Measurements from ENCODE around the gene BANF1. TPM values are rescaled to one million over a fixed set of nuclear protein-coding genes. Genes with fewer than 3 reads are reported as not detected.

BANF1 gene
- total RNA-seq, 2 experiments from 2014 or later: 264 to 280 TPM

DNA sequence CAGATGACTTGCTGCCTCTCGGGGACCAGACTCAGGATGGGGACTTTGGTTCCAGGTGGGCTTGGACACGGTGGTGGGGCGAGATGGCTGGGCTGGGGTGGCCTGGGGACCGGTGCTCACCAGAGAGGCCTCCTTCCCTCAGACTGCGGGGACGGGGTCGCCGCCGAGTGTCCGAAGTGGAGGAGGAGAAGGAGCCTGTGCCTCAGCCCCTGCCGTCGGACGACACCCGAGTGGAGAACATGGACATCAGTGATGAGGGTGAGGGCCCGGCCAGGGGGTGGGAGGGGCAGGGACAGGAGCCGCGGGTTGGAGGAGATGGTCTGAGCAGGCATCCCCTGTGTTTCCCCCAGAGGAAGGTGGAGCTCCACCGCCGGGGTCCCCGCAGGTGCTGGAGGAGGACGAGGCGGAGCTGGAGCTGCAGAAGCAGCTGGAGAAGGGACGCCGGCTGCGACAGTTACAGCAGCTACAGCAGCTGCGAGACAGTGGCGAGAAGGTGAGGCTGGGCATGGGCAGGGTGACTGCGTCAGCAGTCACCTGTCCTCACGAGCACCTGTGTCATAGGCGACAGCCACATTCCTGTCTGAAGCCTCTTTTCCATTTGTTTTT is 34.9 kb upstream of the BANF1 start:
- peaks cover 55% of the 10 kb centered on the region for H3K36me3 Mint-ChIP-seq
- intact Hi-C loops (cut with micrococcal nuclease): no loop called here
- no peak overlapping the region for H3K4me3 Mint-ChIP-seq
- ChIA-PET CTCF (interaction anchor here (0.9 to 2.0 kb wide), 3 partner anchors 55 to 108 kb away, joined by 3 to 7 read pairs (median 3); no protein-coding TSS in a partner anchor), POLR2A (no interaction called here)
- peaks cover 27% of the 10 kb centered on the region for H3K4me1 Mint-ChIP-seq (ENCODE audit: low read depth)
- H3K9me3 Mint-ChIP-seq: no peaks in the 10 kb centered on the region
- no peak for DNase-seq
- H3K27me3 Mint-ChIP-seq: no peaks in the 10 kb centered on the region
- H3K27ac Mint-ChIP-seq: no peak overlapping the region

DNA sequence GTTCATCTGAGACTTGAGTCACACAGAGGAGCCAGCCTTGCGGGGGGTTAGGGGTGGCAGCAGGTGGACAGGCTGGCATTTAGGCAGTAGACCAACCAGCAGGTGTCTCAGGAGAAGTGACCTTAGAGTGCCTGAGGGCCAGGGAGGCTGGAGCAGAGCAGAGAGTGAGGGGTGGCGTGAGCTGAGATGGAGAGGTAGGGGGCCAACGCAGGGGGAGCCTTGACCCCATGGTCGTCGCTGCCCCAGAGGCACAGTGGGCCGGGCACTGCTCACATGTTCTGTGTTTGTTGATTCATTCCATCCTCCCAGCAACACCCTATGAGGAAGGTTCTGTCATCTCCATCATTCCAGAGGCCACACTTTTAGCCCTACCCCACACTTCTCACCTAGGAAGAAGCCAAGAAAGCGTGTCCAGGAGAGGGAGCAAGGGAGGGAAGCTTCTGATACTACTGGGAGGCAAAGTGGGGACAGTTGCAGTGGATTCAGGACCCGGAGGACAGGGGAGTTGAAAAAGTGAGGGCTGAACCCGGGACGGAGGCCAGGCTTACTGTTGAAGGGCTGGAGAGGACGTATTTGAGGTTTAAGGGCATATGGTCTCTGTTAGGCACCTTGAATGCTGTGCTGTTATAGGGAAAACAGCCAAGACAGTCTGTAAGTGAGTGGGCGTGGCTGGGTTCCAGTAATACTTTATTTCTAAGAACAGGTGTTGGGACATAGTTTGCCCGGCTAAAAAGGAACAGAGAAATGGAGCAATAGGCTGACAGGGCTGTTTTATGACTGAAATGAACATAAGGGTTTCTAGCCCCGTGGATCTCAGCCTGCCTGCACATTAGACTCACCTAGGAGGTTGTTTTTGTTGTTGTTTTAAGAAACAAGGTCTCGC is 33.5 kb upstream of the BANF1 start:
- Mint-ChIP-seq H3K9me3 (no peaks in the 10 kb centered on the region), H3K27ac (peak overlapping the region; percentile 31), H3K4me3 (no peak overlapping the region), H3K27me3 (no peaks in the 10 kb centered on the region), H3K4me1 (ENCODE audit: low read depth) (peaks cover 13% of the 10 kb centered on the region), H3K36me3 (peaks cover 56% of the 10 kb centered on the region)
- ChIA-PET POLR2A (no interaction called here), CTCF (interaction anchor here (0.7 to 2.7 kb wide), 3 partner anchors 84 to 1179 kb away, joined by 3 to 10 read pairs (median 7); no protein-coding TSS in a partner anchor)
- intact Hi-C loops (cut with micrococcal nuclease): no loop called here
- no peak for DNase-seq

DNA sequence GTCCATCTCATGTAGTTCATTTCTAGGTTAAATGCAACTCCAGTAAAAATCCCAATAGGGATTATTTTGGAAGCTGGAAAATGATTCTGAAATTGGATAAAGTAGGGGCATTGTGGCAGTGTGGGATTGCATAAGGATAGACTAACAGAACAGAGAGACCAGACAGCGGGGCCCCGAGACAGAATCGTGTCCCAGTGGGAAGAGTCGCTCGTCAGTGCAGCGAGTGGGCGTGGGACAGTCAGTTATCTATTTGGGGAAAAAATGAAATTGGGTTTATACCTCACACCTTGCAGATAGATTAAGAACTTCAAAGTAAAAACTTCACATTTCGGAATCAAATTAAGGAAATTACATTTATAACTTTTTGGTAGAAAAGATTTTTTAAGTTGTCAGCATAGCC is 30.2 kb upstream of the BANF1 start:
- H3K4me1 Mint-ChIP-seq (ENCODE audit: low read depth): peaks cover 9% of the 10 kb centered on the region
- peak overlapping the region; percentile 49 for H3K27ac Mint-ChIP-seq
- peaks cover 41% of the 10 kb centered on the region for H3K36me3 Mint-ChIP-seq
- POLR2A ChIA-PET: interaction anchor here (2.1 kb wide), 1 partner anchor 10 kb away, joined by 6 read pairs; the partner anchor contains the start of gene SART1
- no peak for DNase-seq
- H3K27me3 Mint-ChIP-seq: no peaks in the 10 kb centered on the region
- CTCF ChIA-PET: interaction anchor here (0.7 to 1.6 kb wide), 2 partner anchors 16 to 261 kb away, joined by 3 to 4 read pairs; partner anchors contain the start of gene KAT5
- H3K9me3 Mint-ChIP-seq: no peaks in the 10 kb centered on the region
- intact Hi-C loops (cut with micrococcal nuclease): no loop called here
- no peak overlapping the region for H3K4me3 Mint-ChIP-seq

DNA sequence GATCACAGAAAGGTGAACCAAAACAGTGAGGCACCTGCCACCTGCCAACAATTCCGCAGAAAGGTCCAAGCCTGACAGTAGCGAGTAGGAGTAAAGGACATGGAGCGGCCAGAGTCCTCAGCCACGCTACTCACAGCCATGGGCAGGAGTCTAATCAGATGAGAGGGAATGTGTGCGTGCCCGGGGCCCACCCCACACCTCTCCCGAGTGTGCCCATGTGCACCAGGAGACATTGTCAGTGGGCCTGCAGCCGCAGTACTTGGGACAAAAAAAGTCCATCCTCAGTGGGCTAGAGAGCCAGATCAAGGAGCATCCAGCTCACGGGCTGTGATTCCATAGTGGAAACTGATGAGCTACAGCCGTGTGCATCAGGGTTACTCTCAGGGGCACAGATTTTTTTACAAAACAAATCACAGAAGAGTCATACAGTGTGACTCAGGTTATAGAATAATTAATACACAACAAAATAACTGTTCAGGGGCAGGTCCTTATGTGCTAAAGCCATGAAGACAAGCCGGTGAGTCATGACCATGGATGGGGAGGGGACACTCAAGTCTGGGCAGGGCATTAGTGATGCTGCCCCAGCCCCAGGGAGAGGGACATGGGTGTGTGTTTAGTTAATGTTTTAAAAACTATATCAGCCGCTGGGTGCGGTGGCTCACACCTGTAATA is 28.7 kb upstream of the BANF1 start:
- H3K4me1 Mint-ChIP-seq (ENCODE audit: low read depth): peaks cover 6% of the 10 kb centered on the region
- CTCF ChIA-PET: no interaction called here
- POLR2A ChIA-PET: no interaction called here
- no peak overlapping the region for H3K4me3 Mint-ChIP-seq
- no peak overlapping the region for H3K27ac Mint-ChIP-seq
- no peaks in the 10 kb centered on the region for H3K9me3 Mint-ChIP-seq
- no peaks in the 10 kb centered on the region for H3K27me3 Mint-ChIP-seq
- no peak for DNase-seq
- H3K36me3 Mint-ChIP-seq: peaks cover 40% of the 10 kb centered on the region
- intact Hi-C loops (cut with micrococcal nuclease): no loop called here

DNA sequence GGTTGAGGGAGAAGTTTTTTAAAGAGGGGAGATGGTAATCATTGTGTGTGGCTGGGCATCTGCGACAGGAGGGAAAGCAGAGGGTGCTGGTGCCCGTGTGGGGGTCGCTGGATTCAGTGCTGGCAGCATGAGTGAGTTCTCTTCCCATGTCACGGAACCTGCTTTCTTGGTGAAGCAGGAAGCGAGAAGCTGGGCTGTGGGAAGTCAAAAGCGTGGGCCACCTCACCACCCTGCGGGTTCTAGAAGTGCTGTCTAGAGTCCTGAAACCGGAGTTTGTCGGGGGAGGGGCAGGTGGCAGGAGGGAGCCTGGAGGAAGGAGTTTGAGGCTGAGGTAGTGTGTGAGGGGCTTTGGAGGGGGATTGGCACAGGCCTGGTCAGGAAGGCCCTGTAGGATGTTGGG is 26.5 kb upstream of the BANF1 start:
- CTCF ChIA-PET: interaction anchor here (1.0 to 1.9 kb wide), 2 partner anchors 13 to 91 kb away, joined by 4 to 7 read pairs; no protein-coding TSS in a partner anchor
- Mint-ChIP-seq H3K4me3 (no peak overlapping the region), H3K9me3 (no peaks in the 10 kb centered on the region), H3K27ac (no peak overlapping the region), H3K4me1 (ENCODE audit: low read depth) (no peaks in the 10 kb centered on the region), H3K36me3 (peaks cover 34% of the 10 kb centered on the region), H3K27me3 (no peaks in the 10 kb centered on the region)
- POLR2A ChIA-PET: no interaction called here
- DNase-seq: no peak
- intact Hi-C loops (cut with micrococcal nuclease): no loop called here

DNA sequence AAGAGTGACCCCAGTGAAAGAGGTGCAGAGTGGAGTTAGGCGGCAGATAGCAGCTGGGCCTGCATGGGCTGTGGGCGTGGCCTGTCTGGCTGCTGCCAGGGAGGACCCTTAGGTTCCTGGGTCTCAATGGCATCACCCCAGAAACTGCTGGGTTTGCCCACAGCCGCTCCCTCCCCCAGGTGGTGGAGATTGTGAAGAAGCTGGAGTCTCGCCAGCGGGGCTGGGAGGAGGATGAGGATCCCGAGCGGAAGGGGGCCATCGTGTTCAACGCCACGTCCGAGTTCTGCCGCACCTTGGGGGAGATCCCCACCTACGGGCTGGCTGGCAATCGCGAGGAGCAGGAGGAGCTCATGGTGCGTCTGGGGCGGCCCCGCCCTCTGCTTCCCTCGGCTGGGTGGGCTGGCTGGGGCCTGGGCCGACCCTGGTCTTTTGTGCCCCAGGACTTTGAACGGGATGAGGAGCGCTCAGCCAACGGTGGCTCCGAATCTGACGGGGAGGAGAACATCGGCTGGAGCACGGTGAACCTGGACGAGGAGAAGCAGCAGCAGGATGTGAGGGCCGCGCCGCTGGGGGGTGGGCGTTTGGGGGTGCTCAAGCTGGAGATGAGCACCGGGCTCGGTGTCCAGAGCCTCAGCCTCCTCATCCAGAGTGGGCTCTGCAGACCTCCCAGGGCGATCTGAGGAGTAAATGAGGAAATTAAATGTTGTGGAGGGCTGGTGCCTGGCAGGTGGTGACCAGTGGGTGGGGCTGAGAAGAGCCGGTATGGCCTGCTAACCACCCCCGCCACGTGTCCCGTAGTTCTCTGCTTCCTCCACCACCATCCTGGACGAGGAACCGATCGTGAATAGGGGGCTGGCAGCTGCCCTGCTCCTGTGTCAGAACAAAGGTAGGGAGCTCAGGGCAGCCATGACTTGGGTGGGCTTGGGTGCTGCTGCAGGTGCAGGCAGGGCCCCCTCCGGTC is 25.8 kb upstream of the BANF1 start:
- intact Hi-C loops (cut with micrococcal nuclease): no loop called here
- Mint-ChIP-seq H3K36me3 (peaks cover 34% of the 10 kb centered on the region), H3K27me3 (no peaks in the 10 kb centered on the region), H3K27ac (no peak overlapping the region), H3K9me3 (no peaks in the 10 kb centered on the region), H3K4me3 (no peak overlapping the region), H3K4me1 (ENCODE audit: low read depth) (no peaks in the 10 kb centered on the region)
- CTCF ChIA-PET: interaction anchor here (1.0 to 1.9 kb wide), 2 partner anchors 12 to 92 kb away, joined by 4 to 7 read pairs; no protein-coding TSS in a partner anchor
- no peak for DNase-seq
- POLR2A ChIA-PET: interaction anchor here (1.3 kb wide), 1 partner anchor 86 kb away, joined by 3 read pairs; the partner anchor contains the start of gene CCDC85B

DNA sequence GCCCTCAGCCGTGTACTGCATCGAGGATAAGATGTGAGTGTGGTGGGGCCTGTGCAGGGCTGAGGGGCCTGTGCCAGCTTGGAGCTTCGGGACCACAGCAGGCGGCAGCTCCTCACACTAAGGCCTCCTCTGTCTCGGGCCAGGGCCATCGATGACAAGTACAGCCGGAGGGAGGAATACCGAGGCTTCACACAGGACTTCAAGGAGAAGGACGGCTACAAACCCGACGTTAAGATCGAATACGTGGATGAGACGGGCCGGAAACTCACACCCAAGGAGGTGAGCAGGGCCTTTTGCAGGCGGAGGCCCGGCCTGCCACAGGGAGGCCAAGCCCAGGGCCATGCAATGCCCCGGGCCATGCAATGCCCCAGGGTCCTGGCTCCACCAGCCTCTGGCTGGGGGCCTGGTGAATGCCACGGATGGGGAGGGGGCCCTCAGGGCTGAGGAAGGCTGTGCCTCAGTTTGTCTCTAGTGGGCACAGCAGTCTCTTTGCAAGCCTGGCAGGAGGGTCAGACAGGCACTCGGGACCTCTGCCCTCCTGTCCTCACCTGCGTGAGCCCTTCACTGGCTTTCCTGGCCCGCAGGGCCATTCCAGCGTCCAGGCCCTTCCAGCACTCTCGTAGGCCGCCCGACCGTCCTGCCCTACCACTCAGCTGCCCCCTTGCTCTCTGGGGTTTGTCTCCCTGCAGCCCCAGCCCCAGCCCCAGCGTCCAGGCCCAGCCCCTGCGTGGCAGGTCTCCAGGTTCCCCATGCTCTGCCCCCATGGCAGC is 24.5 kb upstream of the BANF1 start:
- POLR2A ChIA-PET: interaction anchor here (1.3 kb wide), 1 partner anchor 87 kb away, joined by 3 read pairs; the partner anchor contains the start of gene CCDC85B
- H3K4me3 Mint-ChIP-seq: no peak overlapping the region
- peaks cover 31% of the 10 kb centered on the region for H3K36me3 Mint-ChIP-seq
- H3K9me3 Mint-ChIP-seq: no peaks in the 10 kb centered on the region
- no peaks in the 10 kb centered on the region for H3K27me3 Mint-ChIP-seq
- no peaks in the 10 kb centered on the region for H3K4me1 Mint-ChIP-seq (ENCODE audit: low read depth)
- no peak for DNase-seq
- CTCF ChIA-PET: interaction anchor here (1.2 to 1.9 kb wide), 3 partner anchors 10 to 93 kb away, joined by 4 to 7 read pairs (median 6); no protein-coding TSS in a partner anchor
- no peak overlapping the region for H3K27ac Mint-ChIP-seq
- intact Hi-C loops (cut with micrococcal nuclease): no loop called here

DNA sequence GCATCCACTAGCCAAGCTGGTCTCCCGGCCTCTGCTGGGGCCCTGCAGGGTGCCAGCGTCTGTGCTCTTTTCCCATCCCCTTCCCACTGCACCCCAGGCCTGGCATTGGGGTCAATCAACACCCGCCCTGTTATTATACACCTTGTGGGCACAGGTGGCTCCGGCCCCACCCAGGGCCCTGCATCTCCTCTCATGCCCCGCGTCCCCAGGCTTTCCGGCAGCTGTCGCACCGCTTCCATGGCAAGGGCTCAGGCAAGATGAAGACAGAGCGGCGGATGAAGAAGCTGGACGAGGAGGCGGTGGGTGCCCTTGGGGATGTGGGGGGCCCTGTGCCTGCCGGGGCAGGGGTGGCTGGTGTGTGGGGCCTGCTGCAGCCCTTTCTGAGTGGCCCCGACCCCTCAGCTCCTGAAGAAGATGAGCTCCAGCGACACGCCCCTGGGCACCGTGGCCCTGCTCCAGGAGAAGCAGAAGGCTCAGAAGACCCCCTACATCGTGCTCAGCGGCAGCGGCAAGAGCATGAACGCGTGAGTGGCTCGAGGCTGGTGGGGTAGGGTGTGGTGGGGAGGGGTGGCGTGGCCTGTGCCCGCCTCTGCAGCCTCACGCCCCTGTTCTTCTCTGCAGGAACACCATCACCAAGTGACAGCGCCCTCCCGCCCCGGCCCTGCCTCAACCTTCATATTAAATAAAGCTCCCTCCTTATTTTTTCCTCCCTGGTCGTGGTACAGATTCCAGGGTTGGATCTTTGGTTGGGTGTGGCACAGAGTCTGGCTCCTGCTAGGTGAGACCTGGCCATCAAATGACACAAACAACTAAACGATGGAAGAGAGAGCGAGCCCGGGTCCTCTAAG is 23.7 kb upstream of the BANF1 start:
- ChIA-PET POLR2A (no interaction called here), CTCF (interaction anchor here (1.2 to 1.4 kb wide), 2 partner anchors 10 to 44 kb away, joined by 4 to 6 read pairs; no protein-coding TSS in a partner anchor)
- Mint-ChIP-seq H3K9me3 (no peaks in the 10 kb centered on the region), H3K4me3 (no peak overlapping the region), H3K4me1 (ENCODE audit: low read depth) (no peaks in the 10 kb centered on the region), H3K27me3 (no peaks in the 10 kb centered on the region), H3K36me3 (peaks cover 26% of the 10 kb centered on the region), H3K27ac (no peak overlapping the region)
- intact Hi-C loops (cut with micrococcal nuclease): no loop called here
- no peak for DNase-seq

DNA sequence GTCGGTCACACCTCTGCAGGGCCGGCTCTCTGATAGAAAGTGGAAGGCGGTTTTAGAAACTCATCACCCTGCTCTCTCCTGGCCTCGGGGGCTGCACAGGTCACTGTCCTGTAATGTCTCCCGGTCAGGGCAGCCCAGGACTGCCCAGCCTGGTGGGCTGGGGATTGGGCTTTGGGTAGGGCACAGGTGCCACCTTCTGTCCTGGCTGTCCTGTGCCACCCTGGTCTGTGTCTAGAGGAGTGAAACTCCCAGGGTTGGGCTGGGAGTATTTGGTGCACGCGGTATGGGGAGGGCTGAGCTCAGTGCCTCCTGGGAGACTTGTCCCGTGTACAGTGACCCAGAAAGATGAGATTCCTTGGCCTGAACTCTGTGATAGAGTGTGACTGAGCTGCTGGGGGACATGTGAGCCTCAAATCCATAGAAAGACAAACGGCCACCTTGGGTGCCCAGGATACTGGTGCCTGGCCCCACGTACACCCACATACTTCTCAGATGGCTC is 23.0 kb upstream of the BANF1 start:
- Mint-ChIP-seq H3K36me3 (peaks cover 23% of the 10 kb centered on the region), H3K4me1 (ENCODE audit: low read depth) (no peaks in the 10 kb centered on the region), H3K9me3 (no peaks in the 10 kb centered on the region), H3K27me3 (no peaks in the 10 kb centered on the region), H3K27ac (no peak overlapping the region), H3K4me3 (no peak overlapping the region)
- intact Hi-C loops (cut with micrococcal nuclease): no loop called here
- no peak for DNase-seq
- POLR2A ChIA-PET: no interaction called here
- CTCF ChIA-PET: interaction anchor here (1.1 to 1.4 kb wide), 3 partner anchors 9 to 94 kb away, joined by 3 to 6 read pairs (median 4); no protein-coding TSS in a partner anchor

All from activated CD4-positive, alpha-beta memory T cell treated with anti-CD3 and anti-CD28 coated beads for 36 hours (primary cell).